Endothelial cell of umbilical vein (primary cell): ENCODE data around the gene SLC46A2. TPM values are rescaled to one million over a fixed set of nuclear protein-coding genes. Genes with fewer than 3 reads are reported as not detected.

Source experiments
- BruUV-seq: library from RNA; stranded (reverse); fragments of 400-500 nt; replicated peaks from 2 replicates; lab custom pipeline; 2021; lab: Mats Ljungman, UMichigan
- CTCF ChIA-PET: fragments of 300-600, 350-600 bp; sonication (Branson Sonifier 250); formaldehyde crosslinking; loops from one replicate; lab custom pipeline; 2021; ENCODE audit warnings: antibody characterized with exemption, inconsistent platforms; lab: Charles Lee
- POLR2A ChIA-PET: fragments of 300-600, 350-600 bp; sonication (Branson Sonifier 250); formaldehyde crosslinking; loops from one replicate; lab custom pipeline; 2021; ENCODE audit warnings: antibody characterized with exemption, inconsistent platforms; lab: Charles Lee
- DNase-seq: peaks from one replicate; pipeline ENCODE4 v3.0.0-alpha.2; 2011; ENCODE audit warnings: low read depth, low spot score
- FAIRE-seq: peaks from 2 replicates; lab custom pipeline; 2011; peaks lifted over from hg19 to GRCh38; lab: Jason Lieb, UNC
- H2AFZ ChIP-seq: 2 replicates; pipeline ENCODE4 v1.6.0; 2012; ENCODE audit warnings: low read depth, low read length, control low read depth, inconsistent platforms
- H3K27ac ChIP-seq: 2 replicates; pipeline ENCODE4 v1.5.1; 2011; ENCODE audit warnings: low read depth, mild to moderate bottlenecking, control low read depth, low read length, moderate library complexity; ENCODE audit not compliant: insufficient read depth
- H3K27me3 ChIP-seq, 2 experiments: 2 replicates each; pipeline versions ENCODE4 v1.6.0 to v1.6.1; 2011; ENCODE audit warnings: low read length in 2 of 2, mixed read lengths in 1 of 2; ENCODE audit not compliant: control insufficient read depth in 2 of 2, insufficient read depth in 2 of 2
- H3K36me3 ChIP-seq, 2 experiments: 2 replicates in 1 of 2; 3 replicates in 1 of 2; pipeline ENCODE4 v1.5.1; 2011; ENCODE audit warnings: low read length in 2 of 2, mild to moderate bottlenecking in 1 of 2, moderate library complexity in 1 of 2; ENCODE audit not compliant: control insufficient read depth in 2 of 2, insufficient read depth in 2 of 2; ENCODE audit errors: extremely low read depth in 1 of 2
- H3K4me1 ChIP-seq: 3 replicates; pipeline ENCODE4 v1.5.1; 2011; ENCODE audit warnings: mild to moderate bottlenecking, low read length; ENCODE audit not compliant: control insufficient read depth, insufficient read depth; ENCODE audit errors: extremely low read depth
- H3K4me2 ChIP-seq: 2 replicates; pipeline ENCODE4 v1.6.1; 2011; ENCODE audit warnings: low read length, control low read depth, mixed read lengths; ENCODE audit not compliant: insufficient read depth
- H3K4me3 ChIP-seq, 3 experiments: fragments of 200-600 bp in 1 of 3; sonication (generic), shearing (Covaris generic) in 1 of 3; replicated peaks in 1 of 3; 2 replicates each; pipeline ENCODE4 v1.5.1; 2011 to 2016; ENCODE audit warnings: control low read depth in 3 of 3, low read length in 3 of 3, mild to moderate bottlenecking in 2 of 3, inconsistent platforms in 1 of 3, low read depth in 1 of 3, moderate library complexity in 1 of 3; ENCODE audit not compliant: insufficient read depth in 1 of 3
- H3K79me2 ChIP-seq: 2 replicates; pipeline ENCODE4 v1.6.0; 2012; ENCODE audit warnings: low read length, inconsistent platforms; ENCODE audit not compliant: control insufficient read depth, insufficient read depth
- H3K9ac ChIP-seq: replicated peaks from 2 replicates; pipeline ENCODE3; 2011; ENCODE audit warnings: low read length, control low read depth; ENCODE audit not compliant: insufficient read depth; ENCODE audit errors: extremely low read depth
- H3K9me1 ChIP-seq: replicated peaks from 3 replicates; pipeline ENCODE4 v1.6.0; 2011; ENCODE audit warnings: mild to moderate bottlenecking, low read length; ENCODE audit not compliant: control insufficient read depth, insufficient read depth; ENCODE audit errors: extremely low read depth
- H3K9me3 ChIP-seq: replicated peaks from 2 replicates; pipeline ENCODE4 v1.5.1; 2012; ENCODE audit warnings: low read length, inconsistent platforms; ENCODE audit not compliant: control insufficient read depth, insufficient read depth
- H4K20me1 ChIP-seq: replicated peaks from 2 replicates; pipeline ENCODE3; 2011; ENCODE audit warnings: mild to moderate bottlenecking, low read length; ENCODE audit not compliant: control insufficient read depth, insufficient read depth; ENCODE audit errors: extremely low read depth
- EZH2 ChIP-seq: IDR thresholded peaks from 2 replicates; pipeline ENCODE4 v1.6.1; 2012; ENCODE audit warnings: borderline replicate concordance, low read depth, mild to moderate bottlenecking, moderate library complexity, low read length, inconsistent platforms; ENCODE audit not compliant: severe bottlenecking
- FOS ChIP-seq: IDR thresholded peaks from 2 replicates; pipeline ENCODE4 v1.6.1; 2011; ENCODE audit warnings: mild to moderate bottlenecking, low read length, moderate library complexity, borderline replicate concordance; ENCODE audit not compliant: insufficient read depth
- GATA2 ChIP-seq: IDR thresholded peaks from 2 replicates; pipeline ENCODE4 v1.7.0; 2011; ENCODE audit warnings: low read depth, mild to moderate bottlenecking, moderate library complexity, mixed read lengths, low read length; ENCODE audit not compliant: insufficient read length, insufficient read depth
- JUN ChIP-seq: IDR thresholded peaks from 2 replicates; pipeline ENCODE4 v1.6.1; 2011; ENCODE audit warnings: borderline replicate concordance, low read depth; ENCODE audit not compliant: insufficient read length, insufficient read depth
- MYC ChIP-seq: IDR thresholded peaks from one replicate; pipeline ENCODE4 v1.6.1; 2011; ENCODE audit warnings: mild to moderate bottlenecking, low read depth, low read length
- POLR2A ChIP-seq: IDR thresholded peaks from 2 replicates; pipeline ENCODE4 v1.6.1; 2012; ENCODE audit warnings: low read depth, mild to moderate bottlenecking, control low read depth, low read length
- POLR2AphosphoS5 ChIP-seq: IDR thresholded peaks from 2 replicates; pipeline ENCODE4 v1.6.1; 2012; ENCODE audit warnings: low read depth, mild to moderate bottlenecking, control low read depth, low read length, moderate library complexity; ENCODE audit not compliant: insufficient read depth
- dilution Hi-C: fragments of 300-500 bp; cut with MboI; formaldehyde crosslinking; loops from one replicate; pipeline ENCODE4 v1.15.0; 2019; ENCODE audit warnings: low sequenced_read_pairs; ENCODE audit not compliant: extremely low pct_ligation_motif_present
- intact Hi-C: fragments of 100-400 bp; cut with micrococcal nuclease; formaldehyde crosslinking; loops from one replicate; pipeline ENCODE4 v1.10.0; 2022
- polyA plus RNA-seq, 4 experiments: library from polyadenylated mRNA; depleted of rRNA in 3 of 4; stranded (reverse) in 3 of 4; unstranded in 1 of 4; fragments of >200 nt; gene quantifications; 2 replicates each; pipeline versions ENCODE4 v1.2.1 to v1.2.3, GENCODE V29; 2011 to 2012; ENCODE audit warnings: missing spikeins in 1 of 4
- total RNA-seq: library from RNA; stranded (reverse); gene quantifications from 2 replicates; pipeline ENCODE4 v1.2.3, GENCODE V29; 2021
- TF ChIP-seq, protein P1 (sequence below): IDR thresholded peaks from 2 replicates; pipeline ENCODE4 v1.6.1; 2011; ENCODE audit not compliant: insufficient read depth, insufficient read length
- TF ChIP-seq, protein P2 (sequence below), 2 donors: IDR thresholded peaks; 1 replicate in 1 of 2; 2 replicates in 1 of 2; pipeline ENCODE4 v1.5.1; 2011; ENCODE audit warnings: low read length in 2 of 2, mild to moderate bottlenecking in 2 of 2, moderate library complexity in 2 of 2, control low read depth in 1 of 2, inconsistent platforms in 1 of 2, low read depth in 1 of 2; ENCODE audit not compliant: insufficient read depth in 1 of 2; ENCODE audit errors: extremely low read depth in 1 of 2

SLC46A2 gene
- total and polyA plus RNA-seq, 2 donors (not counting 3 experiments of a cell fraction or from before 2014, with no cell fraction given) = not detected

DNA sequence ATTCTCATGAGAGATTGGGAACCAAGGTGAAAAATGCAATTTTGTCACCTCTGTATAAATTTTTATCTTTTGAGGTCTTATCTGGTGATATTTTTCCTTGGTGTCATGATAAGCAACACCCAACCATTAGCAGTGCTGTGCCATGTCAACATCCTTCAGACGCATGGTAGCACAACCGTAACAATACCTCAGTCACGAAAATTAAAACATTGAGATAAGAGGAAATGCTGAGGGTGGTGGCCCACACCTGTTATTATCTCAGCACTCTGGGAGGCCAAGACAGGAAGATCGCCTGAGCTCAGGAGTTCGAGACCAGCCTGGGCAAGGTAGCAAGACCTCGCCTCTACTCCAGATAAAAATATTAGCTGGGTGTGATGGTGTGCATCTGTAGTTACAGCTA lies 32.7 kb downstream of the SLC46A2 start:
- Histone ChIP-seq H3K9ac (no peak overlapping the region), H3K9me3 (no peaks in the 10 kb centered on the region), H3K9me1 (no peaks in the 10 kb centered on the region), H2AFZ (no peak overlapping the region), H3K36me3 (no peaks in the 10 kb centered on the region), H3K4me1 (no peaks in the 10 kb centered on the region), H3K27ac (no peak overlapping the region), H3K79me2 (no peaks in the 10 kb centered on the region), H3K4me2 (no peak overlapping the region), H3K27me3 (no peaks in the 10 kb centered on the region), H3K4me3 (no peak overlapping the region), H4K20me1 (no peaks in the 10 kb centered on the region)
- TF ChIP-seq FOS = no peak
- TF ChIP-seq POLR2AphosphoS5 = no peak
- TF ChIP-seq EZH2 = no peak
- TF ChIP-seq, protein P1, sequence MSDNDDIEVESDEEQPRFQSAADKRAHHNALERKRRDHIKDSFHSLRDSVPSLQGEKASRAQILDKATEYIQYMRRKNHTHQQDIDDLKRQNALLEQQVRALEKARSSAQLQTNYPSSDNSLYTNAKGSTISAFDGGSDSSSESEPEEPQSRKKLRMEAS = no peak
- TF ChIP-seq, protein P2, sequence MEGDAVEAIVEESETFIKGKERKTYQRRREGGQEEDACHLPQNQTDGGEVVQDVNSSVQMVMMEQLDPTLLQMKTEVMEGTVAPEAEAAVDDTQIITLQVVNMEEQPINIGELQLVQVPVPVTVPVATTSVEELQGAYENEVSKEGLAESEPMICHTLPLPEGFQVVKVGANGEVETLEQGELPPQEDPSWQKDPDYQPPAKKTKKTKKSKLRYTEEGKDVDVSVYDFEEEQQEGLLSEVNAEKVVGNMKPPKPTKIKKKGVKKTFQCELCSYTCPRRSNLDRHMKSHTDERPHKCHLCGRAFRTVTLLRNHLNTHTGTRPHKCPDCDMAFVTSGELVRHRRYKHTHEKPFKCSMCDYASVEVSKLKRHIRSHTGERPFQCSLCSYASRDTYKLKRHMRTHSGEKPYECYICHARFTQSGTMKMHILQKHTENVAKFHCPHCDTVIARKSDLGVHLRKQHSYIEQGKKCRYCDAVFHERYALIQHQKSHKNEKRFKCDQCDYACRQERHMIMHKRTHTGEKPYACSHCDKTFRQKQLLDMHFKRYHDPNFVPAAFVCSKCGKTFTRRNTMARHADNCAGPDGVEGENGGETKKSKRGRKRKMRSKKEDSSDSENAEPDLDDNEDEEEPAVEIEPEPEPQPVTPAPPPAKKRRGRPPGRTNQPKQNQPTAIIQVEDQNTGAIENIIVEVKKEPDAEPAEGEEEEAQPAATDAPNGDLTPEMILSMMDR (IDR thresholded peaks at IDR 0.05; ENCODE audit: extremely low read depth in 1 of 2, insufficient read depth in 1 of 2, low read depth in 1 of 2, low read length in 2 of 2) = no peak
- no peak for TF ChIP-seq MYC
- TF ChIP-seq JUN = no peak
- TF ChIP-seq POLR2A = no peak
- TF ChIP-seq GATA2 = no peak
- intact Hi-C loops = no loop called here
- ChIA-PET POLR2A (no interaction called here), CTCF (interaction anchor here (0.6 to 3.6 kb wide), 5 partner anchors 11 to 45 kb away, joined by 3 to 22 read pairs (median 3); no protein-coding TSS in a partner anchor)
- DNase-seq (no peak), FAIRE-seq (no peak)
- BruUV-seq = no TSS peak
- dilution Hi-C loops = no loop called here
